Measurements from ENCODE around the gene SRSF9.
"Not testable (repeated sequence)": the region's sequence is repeated elsewhere in the genome, so short reads cannot be mapped to it uniquely, and the experiment has no call there.

The SRSF9 gene

GRCh38 chr12:120469450-120470149 is at the start of gene SRSF9:
Gene SRSF9 (minus strand): TSS chr12:120469748. CDS start chr12:120469609, 139 bp downstream.
- peak within 1 kb of the TSS; percentile 68; the same call in 1 of the 2 replicates for H2AFZ ChIP-seq (ENCODE audit: low read depth, low read length)

GRCh38 chr12:120519324-120519723 is 49.8 kb upstream of the SRSF9 start:
- H3K27ac ChIP-seq (ENCODE audit: low read length); H3K27me3 ChIP-seq (ENCODE audit: low read depth, low read length); H3K79me2 ChIP-seq (ENCODE audit: low read length); H3K9ac ChIP-seq (ENCODE audit: low read length); H3K4me3 ChIP-seq (ENCODE audit: low read length); H3K4me2 ChIP-seq (ENCODE audit: low read length); H4K20me1 ChIP-seq (ENCODE audit: insufficient read depth, low read length); H3K9me3 ChIP-seq (ENCODE audit: insufficient read depth, low read length); H2AFZ ChIP-seq (ENCODE audit: low read depth, low read length); H3K4me1 ChIP-seq (ENCODE audit: low read length): not testable (repeated sequence)
- H3K36me3 ChIP-seq (replicated peaks; ENCODE audit: low read depth, low read length) = peaks cover 14% of the 10 kb centered on the region

More at GRCh38 chr12:120469450-120470149, at the start of gene SRSF9:
- Histone ChIP-seq H3K9ac (ENCODE audit: low read length) (peak within 1 kb of the TSS; percentile 82), H3K79me2 (ENCODE audit: low read length) (peaks cover 55% of the 10 kb centered on the region), H3K36me3 (replicated peaks; ENCODE audit: low read depth, low read length) (peaks cover 26% of the 10 kb centered on the region), H3K9me3 (ENCODE audit: insufficient read depth, low read length) (no peaks in the 10 kb centered on the region), H3K4me1 (ENCODE audit: low read length) (peaks cover 10% of the 10 kb centered on the region; the same call in 1 of the 2 replicates), H3K27ac (ENCODE audit: low read length) (peak within 1 kb of the TSS; percentile 72), H3K4me2 (ENCODE audit: low read length) (peak within 1 kb of the TSS; percentile 91), H4K20me1 (ENCODE audit: insufficient read depth, low read length) (peaks cover 41% of the 10 kb centered on the region), H3K4me3 (ENCODE audit: low read length) (peak within 1 kb of the TSS; percentile 89), H3K27me3 (ENCODE audit: low read depth, low read length) (no peaks in the 10 kb centered on the region)
- TF ChIP-seq EZH2phosphoT487 (IDR thresholded peaks at IDR 0.05; ENCODE audit: low read depth) (no peak), CTCF (IDR thresholded peaks at IDR 0.05; ENCODE audit: low read depth, low read length) (peak; percentile 74)

- H3K79me2 ChIP-seq (ENCODE audit: low read length) = no peaks in the 10 kb centered on the region
- H3K4me2 ChIP-seq (ENCODE audit: low read length) = no peak overlapping the region
- H3K9me3 ChIP-seq (ENCODE audit: insufficient read depth, low read length) = no peaks in the 10 kb centered on the region
- H3K27ac ChIP-seq (ENCODE audit: low read length) = no peak overlapping the region
- H2AFZ ChIP-seq (ENCODE audit: low read depth, low read length) = no peak overlapping the region
- no peak overlapping the region for H3K9ac ChIP-seq (ENCODE audit: low read length)
- H3K36me3 ChIP-seq (replicated peaks; ENCODE audit: low read depth, low read length) = peaks cover 17% of the 10 kb centered on the region
- H3K4me1 ChIP-seq (ENCODE audit: low read length) = no peaks in the 10 kb centered on the region
- H4K20me1 ChIP-seq (ENCODE audit: insufficient read depth, low read length) = no peaks in the 10 kb centered on the region
- no peak overlapping the region for H3K4me3 ChIP-seq (ENCODE audit: low read length)
- TF ChIP-seq CTCF (IDR thresholded peaks at IDR 0.05; ENCODE audit: low read depth, low read length) (no peak), EZH2phosphoT487 (IDR thresholded peaks at IDR 0.05; ENCODE audit: low read depth) (no peak)
- no peaks in the 10 kb centered on the region for H3K27me3 ChIP-seq (ENCODE audit: low read depth, low read length)
These were observed 45.9 kb upstream of the SRSF9 start for GRCh38 chr12:120515496-120515895.

GRCh38 chr12:120514002-120514401 is 44.5 kb upstream of the SRSF9 start:
- no peak overlapping the region for H3K9ac ChIP-seq (ENCODE audit: low read length)
- H3K79me2 ChIP-seq (ENCODE audit: low read length) = no peaks in the 10 kb centered on the region
- peaks cover 17% of the 10 kb centered on the region for H3K36me3 ChIP-seq (replicated peaks; ENCODE audit: low read depth, low read length)
- H3K4me1 ChIP-seq (ENCODE audit: low read length) = no peaks in the 10 kb centered on the region
- no peak overlapping the region for H2AFZ ChIP-seq (ENCODE audit: low read depth, low read length)
- H3K4me3 ChIP-seq (ENCODE audit: low read length) = no peak overlapping the region
- no peaks in the 10 kb centered on the region for H3K27me3 ChIP-seq (ENCODE audit: low read depth, low read length)
- TF ChIP-seq CTCF (IDR thresholded peaks at IDR 0.05; ENCODE audit: low read depth, low read length) = no peak
- TF ChIP-seq EZH2phosphoT487 (IDR thresholded peaks at IDR 0.05; ENCODE audit: low read depth) = no peak
- no peaks in the 10 kb centered on the region for H3K9me3 ChIP-seq (ENCODE audit: insufficient read depth, low read length)
- H4K20me1 ChIP-seq (ENCODE audit: insufficient read depth, low read length) = no peaks in the 10 kb centered on the region
- H3K27ac ChIP-seq (ENCODE audit: low read length) = no peak overlapping the region
- no peak overlapping the region for H3K4me2 ChIP-seq (ENCODE audit: low read length)
